HG03159 (cell line): ENCODE measurements around the gene DEPP1.

Experiments used
- ATAC-seq: cut with Tn5 transposase; IDR thresholded peaks from one replicate; pipeline ENCODE4 v1.9.1; 2021; ENCODE audit warnings: mild to moderate bottlenecking, moderate library complexity; ENCODE audit not compliant: unreplicated experiment

The DEPP1 gene

DNA sequence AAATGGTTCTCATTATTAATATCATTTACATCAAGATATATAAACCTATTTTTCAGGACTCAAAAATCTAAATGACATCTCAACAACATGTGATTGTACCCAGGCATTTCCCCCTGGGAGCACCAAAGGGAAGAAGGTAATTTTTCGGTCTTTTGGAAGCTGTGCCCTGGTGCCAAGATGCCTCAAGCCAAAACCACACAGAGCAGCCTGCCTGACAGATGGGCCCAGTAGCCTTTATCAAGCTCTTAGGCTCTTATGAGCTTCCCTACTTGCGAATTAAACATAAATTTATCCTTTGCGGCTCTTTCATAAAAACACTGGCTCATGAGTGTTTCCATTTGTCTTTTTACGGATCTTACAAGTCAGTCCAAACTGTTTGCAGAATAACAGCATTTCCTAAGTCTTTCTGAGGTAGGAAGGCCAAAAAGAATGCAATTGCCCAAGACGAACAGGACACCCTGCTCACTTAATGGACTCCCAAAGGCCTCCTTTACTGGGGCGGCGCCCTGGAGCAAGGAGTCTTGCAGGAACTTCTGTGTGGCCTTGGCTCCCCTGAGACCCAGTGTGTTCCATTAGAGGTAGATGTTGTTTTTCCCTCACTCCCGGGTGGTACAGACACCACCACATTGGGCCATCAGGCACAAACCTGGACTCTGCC lies 23.1 kb downstream of the DEPP1 start:
- ATAC-seq = no peak

- ATAC-seq = no peak
Measured at GRCh38 chr10:44954962-44955361, 23.6 kb downstream of the DEPP1 start.

- no peak for ATAC-seq
Measured at GRCh38 chr10:44954042-44954441, 24.6 kb downstream of the DEPP1 start.

GRCh38 chr10:44952779-44953231 lies 25.8 kb downstream of the DEPP1 start:
- ATAC-seq = no peak

GRCh38 chr10:44951576-44952226 lies 26.9 kb downstream of the DEPP1 start:
- no peak for ATAC-seq

- ATAC-seq = no peak
Measured at GRCh38 chr10:44950326-44951225, 28.0 kb downstream of the DEPP1 start.

DNA sequence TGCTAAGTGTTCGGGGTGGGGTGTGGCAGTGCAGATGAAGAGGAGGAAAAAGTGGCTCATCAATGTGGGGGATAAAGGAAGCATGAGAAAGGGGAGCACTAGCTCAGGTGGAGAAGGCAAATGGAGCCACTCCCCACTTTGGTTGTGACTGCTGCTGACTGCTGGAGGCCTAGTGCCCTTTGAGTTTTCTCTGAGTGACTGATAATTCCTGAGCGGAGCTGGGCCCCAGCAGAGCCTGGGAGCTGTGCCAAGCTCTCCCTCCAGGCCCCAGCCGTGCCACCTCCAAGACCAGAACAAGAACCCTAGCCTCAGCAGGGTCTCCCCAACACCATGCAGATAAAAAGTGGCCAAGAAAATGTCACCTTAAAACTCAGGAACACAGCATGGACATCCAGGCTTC lies 28.7 kb downstream of the DEPP1 start:
- no peak for ATAC-seq

GRCh38 chr10:44949127-44949802 lies 29.3 kb downstream of the DEPP1 start:
- no peak for ATAC-seq

DNA sequence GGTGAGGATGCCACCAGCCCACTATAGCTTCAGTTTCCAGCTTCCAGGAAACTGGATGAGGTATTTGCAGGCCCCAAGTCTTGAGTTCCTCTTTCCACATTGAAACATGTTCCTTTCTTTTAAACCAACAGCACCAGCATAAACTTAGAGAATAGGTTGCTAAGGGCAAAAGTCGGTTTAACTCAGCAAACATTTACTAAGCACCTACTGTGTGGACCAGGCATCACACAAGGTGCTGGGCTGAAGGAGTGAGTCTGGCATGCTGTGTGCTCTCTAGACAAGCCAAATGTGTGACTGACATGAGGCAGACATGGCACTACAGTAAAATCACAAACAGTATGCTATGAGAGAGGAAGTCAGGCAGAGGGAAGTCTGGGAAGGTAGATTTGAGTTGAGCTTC lies 30.0 kb downstream of the DEPP1 start:
- ATAC-seq = no peak

GRCh38 chr10:44947371-44948152 lies 31.0 kb downstream of the DEPP1 start:
- peak; percentile 55 for ATAC-seq

DNA sequence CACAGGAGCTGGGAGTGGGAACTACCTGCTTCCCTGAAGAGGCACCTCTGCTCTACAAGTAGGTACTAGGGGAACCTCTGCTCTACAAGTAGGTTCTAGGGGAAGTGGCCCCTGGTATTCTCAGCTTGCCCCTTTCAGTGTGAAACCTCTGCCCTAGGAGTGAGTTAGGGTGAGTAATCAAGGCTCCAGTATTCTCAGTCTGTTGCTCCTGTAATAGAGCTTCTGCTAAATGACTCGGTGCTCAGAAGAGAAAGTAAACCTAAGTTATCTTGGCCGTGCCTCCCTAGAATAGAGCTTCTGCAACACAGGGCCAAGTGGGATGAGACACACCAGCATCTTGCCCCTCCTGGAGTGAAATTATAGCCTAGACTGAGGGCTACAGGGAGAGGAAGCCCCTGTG lies 32.4 kb downstream of the DEPP1 start:
- peak; percentile 46 for ATAC-seq

- ATAC-seq = no peak
Measured at GRCh38 chr10:44944354-44944753, 34.3 kb downstream of the DEPP1 start.

GRCh38 chr10:44939691-44940401 lies 38.8 kb downstream of the DEPP1 start:
- ATAC-seq = no peak

DNA sequence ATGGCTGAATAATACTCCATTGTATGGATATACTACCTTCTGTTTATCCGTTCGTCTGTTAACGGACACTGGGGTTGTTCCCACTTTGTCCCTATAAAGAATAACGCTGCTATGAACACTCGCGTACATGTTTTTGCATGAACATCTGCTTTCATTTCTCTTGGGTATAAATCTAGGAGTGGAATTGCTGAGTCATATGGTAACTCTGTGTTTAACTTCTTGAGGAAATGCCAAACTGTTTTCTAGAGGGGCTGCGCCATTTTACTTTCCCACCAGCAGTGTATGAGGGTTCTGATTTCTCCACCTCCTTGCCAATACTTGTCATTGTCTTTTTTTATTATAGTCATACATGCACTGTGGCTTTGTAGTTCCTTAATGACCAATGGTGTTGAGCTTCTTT lies 39.7 kb downstream of the DEPP1 start:
- ATAC-seq = no peak

DNA sequence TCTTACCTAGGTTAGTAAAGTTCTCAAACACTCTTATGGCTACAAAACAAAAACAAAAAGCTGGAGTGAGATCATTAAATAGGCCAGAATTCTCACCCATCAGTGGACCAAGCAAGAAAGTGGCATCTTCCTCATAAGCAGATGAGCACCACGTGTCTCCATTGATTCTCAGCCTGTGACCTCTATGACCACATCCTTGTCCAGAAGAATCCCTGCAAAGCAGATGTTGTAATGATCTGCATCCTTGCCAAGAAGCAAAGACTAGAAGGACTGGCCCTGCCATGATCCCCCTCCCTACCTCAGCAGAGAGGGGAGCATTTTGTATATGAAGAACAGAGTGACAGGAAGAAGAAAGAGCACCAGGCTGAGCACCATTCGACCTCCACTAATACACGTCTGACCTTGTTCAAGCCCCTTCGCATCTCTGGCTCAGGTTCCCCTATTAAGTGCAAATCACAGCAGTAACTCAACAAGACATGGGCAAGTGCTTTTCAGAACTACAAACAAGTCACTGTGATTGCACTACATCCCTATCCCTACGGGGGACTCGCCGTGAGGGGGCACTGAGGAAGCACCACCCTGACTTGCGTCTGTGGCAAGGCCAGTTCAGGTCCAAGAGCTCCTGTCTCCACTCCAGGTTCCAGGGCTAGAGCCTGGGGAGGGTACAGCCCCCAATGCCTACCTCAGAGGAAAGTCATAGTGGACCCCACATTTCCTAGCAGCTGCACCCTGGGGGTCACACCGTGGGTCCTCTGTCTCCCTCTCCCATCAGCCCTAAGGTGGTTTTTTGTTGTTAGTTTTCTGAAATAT lies 41.2 kb downstream of the DEPP1 start:
- ATAC-seq = no peak

- ATAC-seq = no peak
Measured at GRCh38 chr10:44936314-44936975, 42.2 kb downstream of the DEPP1 start.

- no peak for ATAC-seq
Measured at GRCh38 chr10:44935966-44936295, 42.7 kb downstream of the DEPP1 start.

GRCh38 chr10:44935201-44935965 lies 43.2 kb downstream of the DEPP1 start:
- ATAC-seq = no peak
